GM12865 (cell line): Measurements from ENCODE around the gene BLID.

Source experiments
- DNase-seq: peaks from one replicate; pipeline ENCODE4 v3.0.0; 2010; ENCODE audit warnings: low read depth
- H3K4me3 ChIP-seq: 2 replicates; pipeline ENCODE4 v1.5.1; 2011; ENCODE audit warnings: mild to moderate bottlenecking, low read depth, low read length, control low read depth
- CTCF ChIP-seq: IDR thresholded peaks from 2 replicates; pipeline ENCODE4 v1.5.1; 2011; ENCODE audit warnings: low read length, control low read depth, low read depth, inconsistent platforms; ENCODE audit not compliant: insufficient read depth; ENCODE audit errors: missing control alignments

Gene BLID

GRCh38 chr11:122140500-122140899 lies 24.5 kb upstream of the BLID start:
- no peak for TF ChIP-seq CTCF
- DNase-seq = no peak
- H3K4me3 ChIP-seq = no peak overlapping the region

GRCh38 chr11:122139595-122139866 lies 23.5 kb upstream of the BLID start:
- TF ChIP-seq CTCF = no peak
- DNase-seq = no peak
- H3K4me3 ChIP-seq = no peak overlapping the region

- no peak overlapping the region for H3K4me3 ChIP-seq
- no peak for DNase-seq
Observed at GRCh38 chr11:122138744-122139594, 23.0 kb upstream of the BLID start.

GRCh38 chr11:122137078-122137793 lies 21.2 kb upstream of the BLID start:
- TF ChIP-seq CTCF = no peak
- no peak overlapping the region for H3K4me3 ChIP-seq
- DNase-seq = no peak

More at GRCh38 chr11:122138744-122139594, 23.0 kb upstream of the BLID start:
- no peak for TF ChIP-seq CTCF

GRCh38 chr11:122131126-122131525 lies 15.1 kb upstream of the BLID start:
- DNase-seq = no peak
- TF ChIP-seq CTCF = no peak
- no peak overlapping the region for H3K4me3 ChIP-seq

- no peak for TF ChIP-seq CTCF
- H3K4me3 ChIP-seq = no peak overlapping the region
Observed at GRCh38 chr11:122128146-122128545, 12.1 kb upstream of the BLID start.

More at GRCh38 chr11:122128146-122128545, 12.1 kb upstream of the BLID start:
- no peak for DNase-seq
